H1 (cell line): ENCODE data around the gene CRTAC1. TPM values are rescaled to one million over a fixed set of nuclear protein-coding genes. Genes with fewer than 3 reads are reported as not detected.

ENCODE experiments used
- CTCF ChIA-PET: fragments of 300-600 bp; sonication (Branson Sonifier 250); formaldehyde crosslinking; loops from one replicate; lab custom pipeline; 2021; ENCODE audit not compliant: partially characterized antibody; lab: Charles Lee
- POLR2A ChIA-PET: fragments of 300-600 bp; sonication (Branson Sonifier 250); formaldehyde crosslinking; loops from one replicate; lab custom pipeline; 2021; ENCODE audit warnings: inconsistent platforms; ENCODE audit not compliant: partially characterized antibody; lab: Charles Lee
- DNase-seq, 2 experiments: peaks; one replicate each; pipeline versions ENCODE4 v3.0.0 to v3.0.0-alpha.2; 2010 to 2022; ENCODE audit warnings: low spot score in 2 of 2, low read depth in 1 of 2, mixed read lengths in 1 of 2
- FAIRE-seq: peaks from 2 replicates; lab custom pipeline; 2011; peaks lifted over from hg19 to GRCh38; lab: Jason Lieb, UNC
- H2AFZ ChIP-seq: 2 replicates; pipeline ENCODE4 v1.8.1; 2012; ENCODE audit warnings: low read length, inconsistent platforms
- H2AK5ac ChIP-seq: 2 replicates; pipeline ENCODE4 v1.6.1; 2013; ENCODE audit warnings: low read depth, low read length
- H2BK120ac ChIP-seq: replicated peaks from 2 replicates; pipeline ENCODE3; 2013; ENCODE audit warnings: low read depth, low read length, inconsistent platforms
- H2BK12ac ChIP-seq: 2 replicates; pipeline ENCODE4 v1.6.1; 2013; ENCODE audit warnings: low read depth, low read length
- H2BK15ac ChIP-seq: 2 replicates; pipeline ENCODE4 v1.6.1; 2013; ENCODE audit warnings: low read length
- H2BK20ac ChIP-seq: 2 replicates; pipeline ENCODE4 v1.6.1; 2013; ENCODE audit warnings: low read length
- H2BK5ac ChIP-seq: 2 replicates; pipeline ENCODE4 v1.6.1; 2013; ENCODE audit warnings: low read depth, low read length
- H3K14ac ChIP-seq: 2 replicates; pipeline ENCODE4 v1.6.1; 2013; ENCODE audit warnings: inconsistent platforms; ENCODE audit not compliant: insufficient read length
- H3K18ac ChIP-seq: 2 replicates; pipeline ENCODE4 v1.6.1; 2013; ENCODE audit warnings: low read length; ENCODE audit errors: extremely low read depth
- H3K23ac ChIP-seq: 2 replicates; pipeline ENCODE4 v1.6.1; 2013; ENCODE audit warnings: inconsistent platforms; ENCODE audit not compliant: insufficient read length
- H3K23me2 ChIP-seq: 2 replicates; pipeline ENCODE4 v1.6.1; 2013; ENCODE audit warnings: low read depth, low read length
- H3K27ac ChIP-seq: 2 replicates; pipeline ENCODE4 v1.6.1; 2011; ENCODE audit warnings: low read depth, low read length, inconsistent platforms
- H3K27me3 ChIP-seq, 4 experiments: replicated peaks in 1 of 4; 1 replicate in 1 of 4; 2 replicates in 3 of 4; pipeline versions ENCODE4 v1.6.1 to v1.8.1; 2011 to 2013; ENCODE audit warnings: low read length in 3 of 4, mild to moderate bottlenecking in 3 of 4, inconsistent platforms in 2 of 4, mixed read lengths in 2 of 4, moderate library complexity in 1 of 4; ENCODE audit not compliant: control insufficient read depth in 3 of 4, insufficient read depth in 3 of 4; ENCODE audit errors: extremely low read depth in 1 of 4
- H3K36me3 ChIP-seq, 4 experiments: 2 replicates each; pipeline versions ENCODE4 v1.6.1 to v1.8.1; 2011 to 2013; ENCODE audit warnings: mild to moderate bottlenecking in 4 of 4, low read length in 3 of 4, moderate library complexity in 2 of 4, control low read depth in 1 of 4, inconsistent platforms in 1 of 4; ENCODE audit not compliant: insufficient read depth in 4 of 4, control insufficient read depth in 2 of 4
- H3K4ac ChIP-seq: replicated peaks from 2 replicates; pipeline ENCODE3; 2013; ENCODE audit warnings: low read length, low read depth, mixed read lengths, inconsistent platforms; ENCODE audit not compliant: insufficient read length
- H3K4me1 ChIP-seq, 4 experiments: replicated peaks in 1 of 4; 1 replicate in 1 of 4; 2 replicates in 3 of 4; pipeline versions ENCODE4 v1.6.1 to v1.8.1; 2011 to 2013; ENCODE audit warnings: low read length in 3 of 4, inconsistent platforms in 2 of 4, mixed read lengths in 1 of 4; ENCODE audit not compliant: insufficient read depth in 4 of 4, control insufficient read depth in 3 of 4
- H3K4me2 ChIP-seq, 2 experiments: 2 replicates each; pipeline versions ENCODE4 v1.6.1 to v1.8.1; 2011 to 2013; ENCODE audit warnings: low read depth in 2 of 2, low read length in 2 of 2, control low read depth in 1 of 2, inconsistent platforms in 1 of 2, mild to moderate bottlenecking in 1 of 2; ENCODE audit not compliant: insufficient read depth in 1 of 2
- H3K4me3 ChIP-seq, 4 experiments: fragments of 200-600, 300-600 bp in 1 of 4; sonication (generic), shearing (Covaris generic), sonication (Bioruptor Twin) in 1 of 4; 2 replicates each; pipeline versions ENCODE4 v1.5.1 to v1.8.1; 2011 to 2016; ENCODE audit warnings: low read length in 4 of 4, low read depth in 3 of 4, control low read depth in 2 of 4, inconsistent platforms in 2 of 4, mild to moderate bottlenecking in 2 of 4, mixed read lengths in 1 of 4, moderate library complexity in 1 of 4; ENCODE audit not compliant: insufficient read depth in 2 of 4; ENCODE audit errors: extremely low read depth in 1 of 4
- H3K56ac ChIP-seq: replicated peaks from 2 replicates; pipeline ENCODE3; 2013; ENCODE audit warnings: low read depth, mild to moderate bottlenecking, mixed read lengths, low read length, inconsistent platforms; ENCODE audit not compliant: insufficient read length
- H3K79me1 ChIP-seq: 2 replicates; pipeline ENCODE4 v1.6.1; 2013; ENCODE audit warnings: low read depth, low read length, control low read depth
- H3K79me2 ChIP-seq, 2 experiments: 2 replicates each; pipeline versions ENCODE4 v1.6.1 to v1.8.1; 2012 to 2013; ENCODE audit warnings: low read length in 2 of 2, mild to moderate bottlenecking in 2 of 2, inconsistent platforms in 1 of 2; ENCODE audit not compliant: insufficient read depth in 2 of 2, control insufficient read depth in 1 of 2
- H3K9ac ChIP-seq, 4 experiments: replicated peaks in 1 of 4; 1 replicate in 1 of 4; 2 replicates in 3 of 4; pipeline versions ENCODE4 v1.6.1 to v1.8.1; 2011 to 2013; ENCODE audit warnings: low read depth in 3 of 4, low read length in 3 of 4, control low read depth in 2 of 4, mild to moderate bottlenecking in 2 of 4, moderate library complexity in 2 of 4, inconsistent platforms in 1 of 4; ENCODE audit errors: extremely low read depth in 1 of 4
- H3K9me3 ChIP-seq, 2 experiments: 2 replicates each; pipeline versions ENCODE4 v1.6.1 to v1.8.1; 2012 to 2013; ENCODE audit warnings: mild to moderate bottlenecking in 2 of 2, moderate library complexity in 2 of 2, control low read depth in 1 of 2, inconsistent platforms in 1 of 2, low read depth in 1 of 2, low read length in 1 of 2, mixed read lengths in 1 of 2; ENCODE audit not compliant: insufficient read depth in 2 of 2
- H4K20me1 ChIP-seq, 2 experiments: replicated peaks in 1 of 2; 2 replicates each; pipeline versions ENCODE3 to v1.8.1; 2011 to 2013; ENCODE audit warnings: inconsistent platforms in 2 of 2, low read length in 2 of 2, mild to moderate bottlenecking in 1 of 2; ENCODE audit not compliant: insufficient read depth in 2 of 2, control insufficient read depth in 1 of 2
- H4K5ac ChIP-seq: 2 replicates; pipeline ENCODE4 v1.6.1; 2013; ENCODE audit warnings: low read length, low read depth, mixed read lengths, inconsistent platforms; ENCODE audit not compliant: insufficient read length
- H4K8ac ChIP-seq: 2 replicates; pipeline ENCODE4 v1.8.0; 2013; ENCODE audit warnings: mild to moderate bottlenecking, moderate library complexity, low read length, inconsistent platforms; ENCODE audit not compliant: insufficient read depth; ENCODE audit errors: extremely low read depth
- H4K91ac ChIP-seq: replicated peaks from 2 replicates; pipeline ENCODE3; 2013; ENCODE audit warnings: low read length, mixed read lengths, inconsistent platforms; ENCODE audit not compliant: insufficient read length
- BRCA1 ChIP-seq: IDR thresholded peaks from 2 replicates; pipeline ENCODE4 v1.6.1; 2012; ENCODE audit warnings: low read depth, low read length, improper control_type of control experiment
- CBX5 ChIP-seq: fragments of 300-800, 300-1000 bp; sonication (generic); IDR thresholded peaks from 2 replicates; pipeline ENCODE4 v1.7.1; 2016; ENCODE audit warnings: antibody characterized with exemption, low read length, low read depth
- CBX8 ChIP-seq: fragments of 300-800, 300-1000 bp; sonication (generic); IDR thresholded peaks from 2 replicates; pipeline ENCODE4 v1.7.1; 2016; ENCODE audit warnings: low read depth, low read length, borderline replicate concordance
- CTBP2 ChIP-seq: IDR thresholded peaks from 2 replicates; pipeline ENCODE4 v1.7.0; 2011; ENCODE audit warnings: borderline replicate concordance, mild to moderate bottlenecking, moderate library complexity, mixed read lengths, low read length; ENCODE audit not compliant: insufficient read depth, insufficient read length
- CTCF ChIP-seq, 3 experiments: IDR thresholded peaks; 1 replicate in 2 of 3; 2 replicates in 1 of 3; pipeline versions ENCODE4 v1.5.1 to v1.6.1; 2011; ENCODE audit warnings: low read length in 3 of 3, mild to moderate bottlenecking in 3 of 3, inconsistent platforms in 2 of 3, low read depth in 1 of 3, moderate library complexity in 1 of 3; ENCODE audit not compliant: insufficient read depth in 1 of 3; ENCODE audit errors: control extremely low read depth in 1 of 3
- GTF2F1 ChIP-seq: IDR thresholded peaks from 2 replicates; pipeline ENCODE4 v1.6.1; 2012; ENCODE audit warnings: low read depth, low read length, improper control_type of control experiment, borderline replicate concordance
- HDAC2 ChIP-seq, 2 experiments: fragments of 300-600 bp in 1 of 2; sonication (generic) in 1 of 2; IDR thresholded peaks; 2 replicates each; pipeline ENCODE4 v1.6.1; 2011 to 2012; ENCODE audit warnings: low read depth in 2 of 2, low read length in 2 of 2, mild to moderate bottlenecking in 2 of 2, moderate library complexity in 2 of 2, borderline replicate concordance in 1 of 2, inconsistent platforms in 1 of 2
- HDAC6 ChIP-seq: IDR thresholded peaks from one replicate; pipeline ENCODE4 v1.7.1; 2012; ENCODE audit warnings: low read depth, mild to moderate bottlenecking, inconsistent platforms, low read length, moderate library complexity
- SP2 ChIP-seq: IDR thresholded peaks from 2 replicates; pipeline ENCODE4 v1.6.1; 2012; ENCODE audit warnings: mild to moderate bottlenecking, low read length, inconsistent platforms
- TAF7 ChIP-seq: optimal IDR thresholded peaks from 2 replicates; pipeline ENCODE3; 2011; ENCODE audit warnings: low read depth, mild to moderate bottlenecking, inconsistent platforms, low read length, moderate library complexity, borderline replicate concordance
- WGBS, 2 experiments: shearing (Covaris generic) in 1 of 2; methylation state at CpG; one replicate each; pipeline versions ENCODE4 v1.1.6 to v1.1.7; 2013 to 2015; ENCODE audit warnings: low lambda C conversion rate in 2 of 2, mixed read lengths in 2 of 2, inconsistent platforms in 1 of 2, low coverage in 1 of 2, missing lambda C conversion rate in 1 of 2; ENCODE audit not compliant: insufficient replicate concordance in 2 of 2, insufficient coverage in 1 of 2, insufficient read length in 1 of 2; ENCODE audit errors: extremely low coverage in 1 of 2, missing lambda C conversion rate in 1 of 2; 5-methylcytosine and 5-hydroxymethylcytosine counted together
- polyA plus RNA-seq, 7 experiments: library from polyadenylated mRNA; depleted of rRNA in 3 of 7; stranded (reverse) in 5 of 7; unstranded in 2 of 7; fragments of >200 nt in 5 of 7; fragments of 200-250 nt in 2 of 7; gene quantifications; 1 replicate in 5 of 7; 2 replicates in 1 of 7; 4 replicates in 1 of 7; pipeline versions ENCODE4 v1.2.1 to v1.2.3, GENCODE V29; 2011 to 2013; ENCODE audit warnings: missing spikeins in 2 of 7, mixed read lengths in 2 of 7
- total RNA-seq: library from RNA; stranded (reverse); fragmentation: NEBNext Ultra II Directional; extraction: Animal tissue kit (Norgen Biotek cat#: 25700); gene quantifications from 2 replicates; pipeline ENCODE4 v1.2.1, GENCODE V29; 2021

CRTAC1 gene
- total and polyA plus RNA-seq, 2 of the 8 experiments (the other 6 are each of a cell fraction or from before 2014, with no cell fraction given): 0.91 to 1.2 TPM

- peaks cover 0 to 4% (median 1%) of the 10 kb centered on the region in 4 experiments; a peak in 3 of 7 replicates for H3K4me1 ChIP-seq
- no peak overlapping the region for H2AFZ ChIP-seq
- no peak overlapping the region for H3K23ac ChIP-seq
- 0 out of 2 replicates have a peak overlapping the region, but pooled peaks have one; percentile 24 for H3K18ac ChIP-seq
- no peak overlapping the region for H2AK5ac ChIP-seq
- H3K56ac ChIP-seq: no peak overlapping the region
- ChIA-PET CTCF (interaction anchor here (0.6 to 9.6 kb wide), 19 partner anchors 10 to 463 kb away, joined by 3 to 87 read pairs (median 4); partner anchors contain the start of gene CRTAC1), POLR2A (interaction anchor here (1.0 to 1.3 kb wide), 2 partner anchors 11 to 115 kb away, joined by 3 read pairs; no protein-coding TSS in a partner anchor)
- H3K27me3 ChIP-seq: no peaks in the 10 kb centered on the region; a peak in 2 of 7 replicates
- no peak for DNase-seq
- H2BK15ac ChIP-seq: no peak overlapping the region
- TF ChIP-seq TAF7 (no peak), CTBP2 (no peak), SP2 (no peak), HDAC6 (no peak), GTF2F1 (no peak), CBX5 (no peak), CTCF (IDR thresholded peaks at IDR 0.05; ENCODE audit: control extremely low read depth in 1 of 3, insufficient read depth in 1 of 3, low read depth in 1 of 3, low read length in 3 of 3) (no peak), HDAC2 (IDR thresholded peaks at IDR 0.05; ENCODE audit: borderline replicate concordance in 1 of 2, low read depth in 2 of 2, low read length in 2 of 2) (no peak), BRCA1 (no peak), CBX8 (no peak)
- H3K36me3 ChIP-seq: no peaks in the 10 kb centered on the region
- H4K8ac ChIP-seq: peak overlapping the region; percentile 69; the same call in 1 of the 2 replicates
- H3K9me3 ChIP-seq: no peaks in the 10 kb centered on the region
- no peaks in the 10 kb centered on the region for H3K79me1 ChIP-seq
- no peaks in the 10 kb centered on the region for H4K20me1 ChIP-seq
- no peak overlapping the region for H3K4me3 ChIP-seq
- H3K79me2 ChIP-seq: no peaks in the 10 kb centered on the region
- H3K9ac ChIP-seq: no peak overlapping the region
- 0 out of 4 replicates have a peak overlapping the region, but pooled peaks of 1 of the 2 experiments have one; percentile 7 for H3K4me2 ChIP-seq
- no peak overlapping the region for H4K5ac ChIP-seq
- FAIRE-seq: no peak
- no peak overlapping the region for H2BK120ac ChIP-seq
- H2BK20ac ChIP-seq: no peak overlapping the region
- peak overlapping the region; percentile 52 for H4K91ac ChIP-seq
- 76% methylated on average over 5 of the region's 5 CpGs; no CpG with 5 or more reads in 1 of the 2 experiments for WGBS, 2 experiments
- H3K27ac ChIP-seq: no peak overlapping the region
- no peak overlapping the region for H2BK12ac ChIP-seq
- H3K23me2 ChIP-seq: no peaks in the 10 kb centered on the region
- H3K4ac ChIP-seq: no peak overlapping the region
- no peak overlapping the region for H3K14ac ChIP-seq
- H2BK5ac ChIP-seq: no peak overlapping the region
Measured at GRCh38 chr10:97904018-97904381, 126.4 kb downstream of the CRTAC1 start.
